Inflammatory macrophage treated with lipopolysaccharide for 1 hour (primary cell): ENCODE data around the gene CD93.
A peak's percentile ranks its signal among the peaks of the same experiment; 100 is the strongest.

ENCODE experiments used
- DNase-seq, 2 donors: peaks; one replicate each; pipeline ENCODE4 v3.0.0-alpha.2; 2020 to 2022

Gene CD93

DNA sequence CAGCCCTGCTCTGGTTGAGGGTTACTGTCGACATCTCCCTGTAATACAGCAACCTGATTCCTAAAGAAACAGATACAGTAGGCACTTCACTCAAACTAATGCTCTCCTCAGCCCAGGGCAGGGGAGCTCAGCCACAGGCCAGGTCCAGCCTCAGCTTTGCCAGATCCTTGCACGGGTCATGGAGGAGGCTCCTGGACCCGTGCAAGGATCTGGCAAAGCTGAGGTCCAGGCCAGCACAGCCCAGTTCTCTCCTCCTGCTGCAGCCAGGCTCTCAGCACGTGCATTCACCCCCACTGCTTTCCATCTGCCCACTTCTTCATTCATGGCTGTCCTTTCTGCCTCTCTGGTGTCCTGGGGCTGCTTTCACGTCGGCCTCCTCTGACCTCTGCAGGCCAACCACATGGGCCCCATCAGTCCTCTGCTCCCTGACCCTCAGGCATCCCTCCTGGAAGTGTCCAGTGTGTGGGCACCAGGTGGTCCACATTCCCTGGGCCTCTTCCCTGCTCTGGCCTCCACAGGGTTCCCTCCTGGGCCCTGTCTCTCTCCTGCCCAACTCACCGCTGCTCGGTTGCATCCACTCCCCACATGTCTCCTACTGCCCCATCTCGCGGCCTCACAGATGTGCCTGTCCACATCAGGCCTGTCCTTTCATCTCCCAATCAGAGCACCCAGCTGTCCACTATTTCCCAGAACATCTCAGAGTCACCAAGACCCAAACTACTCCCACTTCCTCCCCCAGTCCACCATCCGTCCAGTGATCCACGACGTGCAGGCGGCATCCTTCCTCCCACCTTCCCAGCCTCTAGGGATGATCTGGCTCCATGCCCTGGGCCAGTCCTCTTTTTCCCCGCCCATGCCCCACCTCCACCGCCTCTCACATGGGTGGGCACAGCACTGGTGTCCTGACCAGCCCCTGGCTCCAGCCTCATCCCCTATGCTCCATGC is 11.8 kb upstream of the CD93 start:
- DNase-seq: no peak

DNA sequence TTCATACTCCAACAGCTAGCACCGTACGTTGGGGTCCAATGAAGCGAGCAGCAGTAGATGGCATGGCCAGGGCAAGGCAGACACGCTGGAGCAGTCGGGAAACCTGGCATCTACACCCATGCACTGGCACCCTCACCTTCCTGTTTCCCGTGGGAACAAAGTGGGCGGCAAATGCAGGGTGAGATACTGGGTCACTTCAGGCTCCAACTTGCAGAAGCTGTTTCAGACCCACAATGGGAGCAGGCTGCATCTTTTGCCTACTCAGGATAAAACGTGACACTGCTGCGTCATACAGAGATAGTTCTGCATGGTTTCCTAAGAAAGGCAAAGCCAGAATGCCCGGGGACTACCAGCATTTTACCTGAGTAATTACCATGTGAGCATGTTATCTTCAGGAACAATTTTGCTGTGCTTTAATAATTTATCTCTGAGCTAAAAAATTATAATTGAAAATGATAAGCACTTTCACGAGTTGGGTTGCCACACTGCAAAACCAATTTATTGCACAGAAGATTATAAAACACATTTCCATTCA is 10.9 kb upstream of the CD93 start:
- DNase-seq: peak in 1 of 2 donors; percentile 55

GRCh38 chr20:23096097-23096496 is 10.0 kb upstream of the CD93 start:
- DNase-seq: peak; percentile 44 to 67

DNA sequence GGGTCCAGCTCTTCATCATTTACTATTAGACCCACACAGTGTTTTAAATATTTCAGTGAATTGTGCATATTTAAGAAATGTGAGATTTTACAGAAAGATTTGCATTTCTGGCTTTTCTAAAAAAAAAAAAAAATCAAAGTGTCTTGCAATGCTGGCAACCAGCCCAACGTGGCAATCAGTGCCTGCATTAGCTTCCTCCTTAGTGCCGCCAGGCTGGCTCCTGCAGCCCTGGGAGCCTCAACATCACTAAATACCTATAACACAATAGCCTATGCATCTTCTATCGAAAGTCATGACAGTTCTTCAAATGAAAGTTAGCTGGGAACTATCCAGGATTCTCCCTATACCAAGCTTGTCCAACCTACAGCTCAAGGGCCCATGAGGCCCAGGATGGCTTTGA is 9.4 kb upstream of the CD93 start:
- peak in 1 of 2 donors; percentile 47 for DNase-seq

- peak in 1 of 2 donors; percentile 47 for DNase-seq
These were observed 8.8 kb upstream of the CD93 start for GRCh38 chr20:23094927-23095326.

GRCh38 chr20:23094213-23094896 is 8.2 kb upstream of the CD93 start:
- no peak for DNase-seq

DNA sequence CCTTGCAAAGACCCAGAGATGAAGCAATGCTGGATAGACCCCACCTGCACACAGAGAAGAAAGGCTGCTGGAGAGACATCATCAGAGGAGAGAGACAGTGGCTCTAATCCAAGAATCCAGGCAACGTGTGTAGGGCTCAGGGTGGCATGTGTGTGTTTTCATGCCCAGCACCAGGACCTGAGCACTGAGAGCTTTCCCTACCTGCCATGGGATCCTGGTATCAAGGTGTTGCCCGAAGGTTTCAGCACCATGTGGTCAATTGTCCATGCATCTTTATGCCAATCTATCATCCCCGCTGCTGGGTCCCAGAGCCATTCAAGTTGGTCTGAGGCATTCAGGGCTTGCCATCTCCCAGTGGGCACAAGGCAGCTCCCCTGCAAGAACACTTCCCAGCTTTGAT is 7.5 kb upstream of the CD93 start:
- no peak for DNase-seq

GRCh38 chr20:23092861-23093495 is 6.9 kb upstream of the CD93 start:
- no peak for DNase-seq

DNA sequence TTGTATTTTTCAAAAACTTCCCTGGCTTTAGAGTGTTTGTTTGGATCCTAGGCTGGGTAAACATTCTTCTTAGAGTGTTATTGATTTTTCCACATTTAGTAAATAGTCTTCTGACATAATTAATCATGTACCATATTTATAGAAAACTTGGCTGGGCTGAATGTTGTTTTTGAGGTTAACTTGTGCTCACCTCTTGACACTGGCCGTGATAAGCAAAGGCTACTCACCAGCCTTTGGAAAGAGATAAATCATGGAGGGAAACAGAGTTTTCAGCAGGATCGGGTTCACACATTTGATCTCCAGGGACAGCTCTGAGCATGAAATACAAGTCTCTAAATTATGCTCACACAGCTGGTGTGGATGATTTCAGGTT is 6.2 kb upstream of the CD93 start:
- DNase-seq: no peak

GRCh38 chr20:23091721-23092383 is 5.7 kb upstream of the CD93 start:
- DNase-seq: no peak

DNA sequence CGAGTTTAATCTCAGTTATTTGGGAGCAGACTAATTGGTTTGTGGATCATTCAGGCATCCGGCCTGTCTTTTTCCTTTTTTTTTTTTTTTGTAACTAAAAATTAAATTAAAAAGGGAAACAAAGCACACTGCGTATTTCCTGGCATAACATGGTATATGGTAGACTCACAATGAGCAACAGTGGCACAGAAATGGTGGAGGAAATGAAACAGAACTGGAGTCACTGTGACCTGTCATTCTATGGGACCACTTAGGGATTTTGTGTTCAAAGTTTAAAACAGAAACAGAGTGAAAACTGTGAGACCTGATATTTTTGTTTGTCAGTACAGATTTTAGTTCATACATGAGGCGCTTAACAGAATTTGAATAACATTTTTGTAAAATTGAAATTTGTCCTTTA is 4.8 kb upstream of the CD93 start:
- no peak for DNase-seq

GRCh38 chr20:23090147-23090546 is 4.0 kb upstream of the CD93 start:
- DNase-seq: no peak

- DNase-seq: no peak
These were observed 2.7 kb upstream of the CD93 start for GRCh38 chr20:23088866-23089265.

GRCh38 chr20:23087587-23088251 is 1.6 kb upstream of the CD93 start:
- peak; percentile 64 to 72 for DNase-seq

DNA sequence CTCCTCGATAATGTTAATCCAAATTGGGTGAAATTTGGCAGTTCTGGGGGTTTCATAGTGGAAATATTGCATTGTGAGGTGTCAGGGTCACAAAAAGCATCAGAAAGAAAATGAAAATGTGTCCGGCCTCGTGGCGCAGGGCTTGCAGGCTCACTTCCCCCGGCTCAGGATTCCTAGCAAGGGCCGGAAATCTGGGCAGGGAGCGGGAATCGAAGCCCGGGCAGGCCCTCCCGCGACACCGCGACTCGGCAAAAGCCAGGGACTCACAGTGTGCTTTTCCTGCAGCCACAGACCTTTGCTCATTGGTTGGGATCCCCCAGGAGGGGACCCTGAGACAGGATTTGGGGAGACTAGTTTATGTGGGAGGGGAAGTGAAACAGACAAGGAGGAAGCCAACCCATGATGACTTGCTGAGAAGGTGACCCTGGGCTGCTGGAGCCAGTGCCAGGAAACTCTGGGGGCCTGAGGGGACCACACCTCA is 847 bp upstream of the CD93 start:
- DNase-seq: peak; percentile 49 to 53

- DNase-seq: no peak
These were observed 578 bp downstream of the CD93 start for GRCh38 chr20:23085436-23086055.

- DNase-seq: no peak
These were observed 1.2 kb downstream of the CD93 start for GRCh38 chr20:23084845-23085365.

DNA sequence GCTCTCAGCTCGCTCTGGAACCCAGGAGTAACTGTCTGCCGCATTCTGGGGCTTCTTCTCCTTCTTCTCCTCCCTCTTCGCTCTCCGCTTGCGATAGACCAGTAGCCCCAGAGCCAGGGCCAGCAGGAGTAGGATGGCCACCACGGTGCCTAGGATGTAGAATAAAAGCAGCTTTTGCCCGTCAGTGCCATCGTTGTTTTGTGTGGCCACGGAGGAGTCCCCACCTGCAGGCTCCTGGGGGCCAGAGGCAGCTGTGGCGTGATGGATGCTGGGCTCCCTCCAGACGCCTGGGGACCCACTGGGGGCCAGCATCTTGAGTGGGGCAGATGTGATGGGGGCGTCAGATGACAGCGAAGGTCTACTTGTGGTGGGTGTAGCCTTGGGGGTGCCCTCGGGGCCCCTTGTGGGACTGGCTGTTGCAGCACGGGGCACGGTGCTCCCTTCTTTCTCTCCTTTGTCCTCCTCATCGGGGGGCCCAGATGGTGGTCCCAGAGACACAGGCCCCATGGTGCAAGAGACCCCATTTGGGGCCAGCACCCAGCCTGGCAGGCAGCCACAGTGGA is 1.8 kb downstream of the CD93 start:
- DNase-seq: no peak

GRCh38 chr20:23083553-23084220 is 2.4 kb downstream of the CD93 start:
- no peak for DNase-seq

DNA sequence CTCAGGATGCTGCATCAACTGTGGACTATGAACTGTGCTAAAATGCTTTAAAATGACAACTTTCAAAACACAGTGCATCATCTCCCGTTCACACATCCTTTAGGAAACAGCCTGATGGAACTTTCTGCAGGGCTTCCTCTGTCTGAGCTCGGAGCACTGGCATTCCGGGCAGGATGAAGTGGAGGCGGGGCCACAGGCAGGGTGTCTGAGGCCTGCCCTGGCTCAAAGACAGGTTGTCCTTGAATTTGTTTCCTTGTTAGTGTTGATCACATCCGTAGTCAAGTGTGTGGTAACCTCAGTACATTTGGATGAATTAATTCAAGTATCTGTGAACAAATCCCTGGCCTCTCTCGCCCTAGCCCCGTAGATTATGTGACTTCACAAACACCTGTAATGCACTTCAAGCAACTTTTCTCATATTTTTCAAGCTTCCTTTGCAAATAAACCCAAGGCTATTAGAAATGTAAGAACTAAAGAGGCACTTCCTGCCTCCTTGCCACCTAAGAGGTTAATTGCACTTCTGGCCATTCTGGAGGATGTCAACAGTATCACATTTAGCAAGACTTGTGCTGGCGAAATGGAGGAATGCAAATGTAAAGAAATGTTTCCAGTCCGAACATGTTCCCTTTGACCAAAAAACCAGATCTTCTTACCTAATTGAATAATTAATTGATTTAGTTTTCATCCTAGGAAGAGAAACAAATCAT is 3.1 kb downstream of the CD93 start:
- DNase-seq: peak in 1 of 2 donors; percentile 36
